Chondrocyte (in vitro differentiated cells): ENCODE data around the gene DNMT1. TPM values are rescaled to one million over a fixed set of nuclear protein-coding genes. Genes with fewer than 3 reads are reported as not detected.

Experiments
- DNase-seq: peaks from one replicate; pipeline ENCODE4 v3.0.0; 2021; ENCODE audit warnings: mixed read lengths, low spot score
- H3K27ac Mint-ChIP-seq: one replicate; pipeline ENCODE4 v1.8.0; 2021; ENCODE audit warnings: mild to moderate bottlenecking, moderate library complexity, mixed read lengths; ENCODE audit not compliant: unreplicated experiment
- H3K27me3 Mint-ChIP-seq: 2 replicates; pipeline ENCODE4 v1.8.0; 2021; ENCODE audit warnings: low read depth, mixed read lengths
- H3K36me3 Mint-ChIP-seq: 2 replicates; pipeline ENCODE4 v1.8.0; 2021; ENCODE audit warnings: low read depth, mixed read lengths
- H3K4me1 Mint-ChIP-seq: 2 replicates; pipeline ENCODE4 v1.8.0; 2021; ENCODE audit warnings: low read depth, mild to moderate bottlenecking, mixed read lengths
- H3K4me3 Mint-ChIP-seq: one replicate; pipeline ENCODE4 v1.8.0; 2021; ENCODE audit warnings: mild to moderate bottlenecking, moderate library complexity, mixed read lengths; ENCODE audit not compliant: unreplicated experiment
- H3K9me3 Mint-ChIP-seq: 2 replicates; pipeline ENCODE4 v1.8.0; 2021; ENCODE audit warnings: low read depth, mixed read lengths
- CTCF ChIP-seq: fragments of 200-600 bp; sonication (generic); IDR thresholded peaks from 2 replicates; pipeline ENCODE4 v1.5.0; 2021; ENCODE audit warnings: antibody characterized with exemption, mild to moderate bottlenecking, moderate library complexity
- total RNA-seq: library from RNA; stranded (reverse); gene quantifications from 3 replicates; pipeline ENCODE4 v1.2.1, GENCODE V29; 2021

The DNMT1 gene
- total RNA-seq, 1 donor from 2014 or later = 47.8 TPM

- Mint-ChIP-seq H3K36me3 (no peaks in the 10 kb centered on the region), H3K4me3 (no peak overlapping the region), H3K27me3 (no peaks in the 10 kb centered on the region), H3K9me3 (peaks cover 3% of the 10 kb centered on the region), H3K4me1 (no peaks in the 10 kb centered on the region), H3K27ac (no peak overlapping the region)
- no peak for TF ChIP-seq CTCF
- no peak for DNase-seq
Observed at GRCh38 chr19:10209315-10209714, 14.6 kb upstream of the DNMT1 start.

- Mint-ChIP-seq H3K4me1 (no peaks in the 10 kb centered on the region), H3K36me3 (no peaks in the 10 kb centered on the region), H3K4me3 (no peak overlapping the region), H3K27me3 (no peaks in the 10 kb centered on the region), H3K27ac (no peak overlapping the region), H3K9me3 (peaks cover 3% of the 10 kb centered on the region)
- DNase-seq = no peak
- TF ChIP-seq CTCF = no peak
Observed at GRCh38 chr19:10207026-10207425, 12.3 kb upstream of the DNMT1 start.

- no peak for DNase-seq
- Mint-ChIP-seq H3K36me3 (no peaks in the 10 kb centered on the region), H3K27ac (no peak overlapping the region), H3K27me3 (no peaks in the 10 kb centered on the region), H3K4me1 (no peaks in the 10 kb centered on the region), H3K4me3 (no peak overlapping the region), H3K9me3 (peaks cover 3% of the 10 kb centered on the region)
- no peak for TF ChIP-seq CTCF
Observed at GRCh38 chr19:10206226-10206885, 11.6 kb upstream of the DNMT1 start.

GRCh38 chr19:10205636-10206035, 10.9 kb upstream of the DNMT1 start:
- TF ChIP-seq CTCF = no peak
- H3K4me3 Mint-ChIP-seq = no peak overlapping the region
- DNase-seq = no peak
- H3K9me3 Mint-ChIP-seq = peaks cover 3% of the 10 kb centered on the region
- H3K36me3 Mint-ChIP-seq = no peaks in the 10 kb centered on the region
- no peaks in the 10 kb centered on the region for H3K27me3 Mint-ChIP-seq
- H3K27ac Mint-ChIP-seq = no peak overlapping the region
- no peaks in the 10 kb centered on the region for H3K4me1 Mint-ChIP-seq

GRCh38 chr19:10203686-10204085, 8.9 kb upstream of the DNMT1 start:
- no peaks in the 10 kb centered on the region for H3K27me3 Mint-ChIP-seq
- H3K27ac Mint-ChIP-seq = no peak overlapping the region
- no peaks in the 10 kb centered on the region for H3K4me1 Mint-ChIP-seq
- no peaks in the 10 kb centered on the region for H3K36me3 Mint-ChIP-seq
- H3K9me3 Mint-ChIP-seq = peaks cover 3% of the 10 kb centered on the region
- no peak overlapping the region for H3K4me3 Mint-ChIP-seq
- no peak for DNase-seq
- TF ChIP-seq CTCF = no peak
